GM18909 (cell line): ENCODE results near the gene MYH9.

Source experiments
- ATAC-seq: cut with Tn5 transposase; IDR thresholded peaks from one replicate; pipeline ENCODE4 v1.9.1; 2021; ENCODE audit warnings: mild to moderate bottlenecking; ENCODE audit not compliant: unreplicated experiment, poor library complexity

MYH9 gene

GRCh38 chr22:36369004-36369921, 18.5 kb downstream of the MYH9 start:
- ATAC-seq, result no peak

- ATAC-seq, result no peak
Measured at GRCh38 chr22:36368359-36368983, 19.3 kb downstream of the MYH9 start.

GRCh38 chr22:36367479-36367878, 20.3 kb downstream of the MYH9 start:
- no peak for ATAC-seq

- no peak for ATAC-seq
Measured at GRCh38 chr22:36367066-36367465, 20.7 kb downstream of the MYH9 start.

GRCh38 chr22:36366291-36366708, 21.5 kb downstream of the MYH9 start:
- no peak for ATAC-seq

GRCh38 chr22:36365020-36365411, 22.8 kb downstream of the MYH9 start:
- no peak for ATAC-seq

- ATAC-seq, result no peak
Measured at GRCh38 chr22:36364255-36365019, 23.3 kb downstream of the MYH9 start.

- ATAC-seq, result no peak
Measured at GRCh38 chr22:36363349-36363981, 24.3 kb downstream of the MYH9 start.

- ATAC-seq, result no peak
Measured at GRCh38 chr22:36362932-36363331, 24.8 kb downstream of the MYH9 start.

GRCh38 chr22:36362075-36362474, 25.7 kb downstream of the MYH9 start:
- no peak for ATAC-seq

GRCh38 chr22:36360871-36361383, 26.8 kb downstream of the MYH9 start:
- ATAC-seq, result no peak

- ATAC-seq, result no peak
Measured at GRCh38 chr22:36360011-36360410, 27.8 kb downstream of the MYH9 start.

GRCh38 chr22:36359470-36359996, 28.2 kb downstream of the MYH9 start:
- ATAC-seq, result no peak

- ATAC-seq, result peak; percentile 48
Measured at GRCh38 chr22:36358533-36359469, 29.0 kb downstream of the MYH9 start.

- no peak for ATAC-seq
Measured at GRCh38 chr22:36356708-36357624, 30.8 kb downstream of the MYH9 start.

- no peak for ATAC-seq
Measured at GRCh38 chr22:36355894-36356293, 31.9 kb downstream of the MYH9 start.

- ATAC-seq, result no peak
Measured at GRCh38 chr22:36355362-36355761, 32.4 kb downstream of the MYH9 start.
